Ovary (tissue), 3 donors: ENCODE results near the gene ATR.

Source experiments
- EP300 ChIP-seq: sonication (generic); formaldehyde crosslinking; IDR thresholded peaks from one replicate; pipeline ENCODE4 v1.6.1; 2017; ENCODE audit warnings: antibody characterized with exemption
- POLR2A ChIP-seq: fragments of 450-650 bp; IDR thresholded peaks from one replicate; pipeline ENCODE4 v1.6.1; 2017; ENCODE audit warnings: antibody characterized with exemption, mild to moderate bottlenecking, moderate library complexity
- TF ChIP-seq, protein P1 (sequence below), 3 donors: fragments of 450-650 bp in 2 of 3; fragments of 200-600 bp in 1 of 3; IDR thresholded peaks; one replicate each; pipeline versions ENCODE4 v1.5.1 to v1.8.0; 2016 to 2022; ENCODE audit warnings: antibody characterized with exemption in 3 of 3, mild to moderate bottlenecking in 1 of 3
- donor health status: DM: no; HTN: no; CAD: no.

DNA sequence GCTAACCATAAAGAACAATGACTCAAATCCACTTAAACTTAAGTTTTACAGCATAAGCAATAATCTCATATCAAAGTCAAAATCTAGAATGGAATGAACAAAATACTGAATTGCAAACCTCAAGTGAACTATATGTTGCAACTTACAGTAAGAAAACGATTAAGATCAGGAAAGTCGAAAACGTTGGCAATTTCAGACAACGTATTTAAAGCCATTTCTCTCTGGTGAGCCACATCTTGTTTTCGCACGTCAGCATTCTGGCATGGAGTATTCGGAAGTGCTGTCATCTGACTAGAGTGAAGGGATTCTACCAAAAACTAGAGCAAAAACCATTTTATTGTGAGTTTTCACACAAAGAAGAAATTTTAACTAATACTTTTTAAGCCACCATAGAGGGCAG is 28.5 kb downstream of the ATR start:
- TF ChIP-seq, protein P1, sequence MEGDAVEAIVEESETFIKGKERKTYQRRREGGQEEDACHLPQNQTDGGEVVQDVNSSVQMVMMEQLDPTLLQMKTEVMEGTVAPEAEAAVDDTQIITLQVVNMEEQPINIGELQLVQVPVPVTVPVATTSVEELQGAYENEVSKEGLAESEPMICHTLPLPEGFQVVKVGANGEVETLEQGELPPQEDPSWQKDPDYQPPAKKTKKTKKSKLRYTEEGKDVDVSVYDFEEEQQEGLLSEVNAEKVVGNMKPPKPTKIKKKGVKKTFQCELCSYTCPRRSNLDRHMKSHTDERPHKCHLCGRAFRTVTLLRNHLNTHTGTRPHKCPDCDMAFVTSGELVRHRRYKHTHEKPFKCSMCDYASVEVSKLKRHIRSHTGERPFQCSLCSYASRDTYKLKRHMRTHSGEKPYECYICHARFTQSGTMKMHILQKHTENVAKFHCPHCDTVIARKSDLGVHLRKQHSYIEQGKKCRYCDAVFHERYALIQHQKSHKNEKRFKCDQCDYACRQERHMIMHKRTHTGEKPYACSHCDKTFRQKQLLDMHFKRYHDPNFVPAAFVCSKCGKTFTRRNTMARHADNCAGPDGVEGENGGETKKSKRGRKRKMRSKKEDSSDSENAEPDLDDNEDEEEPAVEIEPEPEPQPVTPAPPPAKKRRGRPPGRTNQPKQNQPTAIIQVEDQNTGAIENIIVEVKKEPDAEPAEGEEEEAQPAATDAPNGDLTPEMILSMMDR (IDR thresholded peaks at IDR 0.05), result no peak
- TF ChIP-seq POLR2A (no peak), EP300 (no peak)
